Measurements from ENCODE around the gene SERPINB1.
"Not testable (repeated sequence)": the region's sequence is repeated elsewhere in the genome, so short reads cannot be mapped to it uniquely, and the experiment has no call there.

SERPINB1 gene

DNA sequence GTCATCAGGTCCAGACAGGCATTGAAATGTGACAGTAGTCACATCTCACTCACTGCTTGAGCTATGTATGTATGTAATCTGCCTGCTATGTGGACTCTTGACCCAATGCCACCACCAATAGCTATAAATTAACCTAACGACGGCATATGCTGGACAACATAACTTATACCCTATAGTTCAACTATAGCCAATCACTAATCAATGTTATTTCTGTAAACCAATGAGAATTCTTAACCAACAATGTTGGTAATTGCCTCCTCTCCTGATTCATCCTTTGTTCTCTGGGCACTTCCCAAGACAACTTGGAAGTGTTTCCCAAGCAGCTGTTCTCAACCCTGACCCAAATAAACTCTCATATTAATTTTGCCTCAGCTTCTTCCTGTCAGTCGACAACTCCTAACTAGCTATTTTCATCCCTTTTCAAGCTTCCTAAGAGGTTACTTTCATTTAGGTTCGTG lies 24.1 kb upstream of the SERPINB1 start:
- no peak for DNase-seq

DNA sequence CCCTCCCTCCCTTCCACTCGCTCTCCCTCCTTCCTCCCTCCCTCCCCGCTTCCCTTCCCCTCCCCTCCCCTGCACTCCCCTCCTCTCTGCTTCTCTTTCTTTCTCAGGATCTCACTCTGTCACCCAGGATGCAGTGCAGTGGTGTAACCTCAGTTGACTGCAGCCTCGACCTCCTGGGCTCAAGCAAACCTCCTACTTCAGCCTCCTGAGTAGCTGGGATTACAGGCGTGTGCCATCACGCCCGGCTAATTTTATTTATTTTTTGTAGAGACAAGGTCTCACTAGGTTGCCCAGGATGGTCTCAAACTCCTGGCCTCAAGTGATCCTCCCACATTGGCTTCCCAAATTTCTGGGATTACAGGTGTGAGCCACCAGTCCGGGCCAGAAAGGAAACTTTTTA lies 23.6 kb upstream of the SERPINB1 start:
- no peak for DNase-seq

DNA sequence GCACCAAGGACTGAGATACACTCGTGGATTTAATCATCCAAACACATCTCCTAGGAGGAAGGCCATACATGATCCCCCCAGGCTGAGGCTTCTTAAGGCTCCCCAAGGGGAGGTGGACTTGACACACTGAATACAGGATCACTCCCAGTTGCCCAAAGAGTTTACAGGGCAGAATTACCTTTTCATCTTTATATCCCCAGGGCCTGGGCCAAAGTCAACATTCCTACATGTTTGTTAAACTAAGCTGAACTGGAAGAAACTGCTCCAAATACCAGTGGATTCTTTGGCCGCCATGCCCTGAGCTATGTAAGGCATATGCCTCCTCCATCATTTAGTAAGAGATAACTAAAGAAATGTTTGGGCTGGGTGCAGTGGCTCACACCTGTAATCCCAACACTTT lies 22.2 kb upstream of the SERPINB1 start:
- no peak for DNase-seq

DNA sequence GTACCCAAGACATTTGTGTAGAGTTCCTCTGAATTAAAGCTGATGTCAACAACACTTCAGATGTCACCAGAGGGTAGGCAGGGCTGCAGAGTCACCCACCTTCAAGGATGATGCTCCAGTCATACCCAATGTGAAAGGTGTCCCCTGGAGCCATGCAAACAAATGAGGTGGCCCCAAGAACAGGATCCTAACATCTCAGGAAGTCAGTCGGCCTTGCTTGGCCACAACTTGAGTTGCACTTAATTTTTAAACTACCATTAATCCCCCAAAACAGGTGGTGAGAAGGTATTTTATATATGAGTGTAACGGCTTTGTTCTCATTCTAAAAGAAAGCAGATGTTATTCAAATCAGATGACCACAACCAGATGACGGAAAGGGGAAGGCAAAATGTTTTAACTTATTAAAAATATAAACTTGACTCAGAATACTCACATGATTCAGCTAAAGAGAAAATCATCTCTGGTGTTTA lies 21.1 kb upstream of the SERPINB1 start:
- DNase-seq, result no peak

DNA sequence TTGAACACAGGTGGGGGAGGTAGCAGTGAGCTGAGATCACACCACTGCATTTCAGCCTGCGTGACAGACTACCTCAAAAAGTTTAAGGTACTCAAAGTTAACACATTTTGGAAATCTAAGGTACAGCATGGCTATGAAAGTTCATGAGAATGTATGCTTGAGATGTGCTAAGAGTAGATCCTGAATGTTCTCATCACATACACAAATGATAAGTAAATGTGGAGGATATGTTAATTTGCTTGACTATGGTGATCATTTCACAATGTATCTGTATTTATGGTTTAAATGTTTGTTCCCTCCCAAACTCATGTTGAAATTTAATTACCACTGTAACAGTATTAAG lies 20.1 kb upstream of the SERPINB1 start:
- no peak for DNase-seq

DNA sequence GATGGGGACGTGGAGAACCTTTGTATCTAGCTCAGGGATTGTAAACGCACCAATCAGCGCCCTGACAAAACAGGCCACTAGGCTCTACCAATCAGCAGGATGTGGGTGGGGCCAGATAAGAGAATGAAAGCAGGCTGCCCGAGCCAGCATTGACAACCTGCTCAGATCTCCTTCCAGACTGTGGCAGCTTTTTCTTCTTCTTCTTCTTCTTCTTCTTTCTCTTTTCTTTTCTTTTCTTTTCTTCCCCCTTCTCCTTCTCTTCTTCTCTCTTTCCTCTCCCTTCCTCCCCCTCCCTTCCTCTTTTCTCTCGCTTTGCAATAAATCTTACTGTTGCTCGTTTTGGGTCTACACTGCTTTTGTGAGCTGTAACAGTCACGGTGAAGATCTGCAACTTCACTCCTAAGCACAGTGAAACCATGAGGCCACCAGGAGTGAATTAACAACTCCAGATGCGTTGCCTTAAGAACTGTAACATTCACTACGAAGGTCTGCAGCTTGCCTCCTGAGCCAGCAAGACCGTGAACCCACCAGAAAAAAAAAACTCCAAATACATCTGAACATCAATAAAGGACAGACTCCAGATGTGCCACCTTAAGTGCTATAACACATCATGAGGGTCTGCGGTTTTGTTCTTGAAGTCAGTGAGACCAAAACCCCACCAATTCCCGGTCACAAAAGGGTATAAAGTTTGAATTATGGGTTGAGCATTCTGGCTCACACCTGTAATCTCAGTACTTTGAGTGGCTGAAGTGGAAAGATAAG lies 19.6 kb upstream of the SERPINB1 start:
- DNase-seq, result no peak

DNA sequence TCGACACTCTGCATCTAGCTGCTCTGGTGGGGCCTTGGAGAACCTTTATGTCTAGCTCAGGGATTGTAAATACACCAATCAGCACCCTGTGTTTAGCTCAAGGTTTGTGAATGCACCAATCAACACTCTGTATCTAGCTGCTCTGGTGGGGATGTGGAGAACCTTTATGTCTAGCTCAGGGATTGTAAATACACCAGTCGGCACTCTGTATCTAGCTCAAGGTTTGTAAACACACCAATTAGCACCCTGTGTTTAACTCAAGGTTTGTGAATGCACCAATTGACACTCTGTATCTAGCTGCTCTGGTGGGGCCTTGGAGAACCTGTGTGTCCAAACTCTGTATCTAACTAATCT lies 19.0 kb upstream of the SERPINB1 start:
- not testable (repeated sequence) for DNase-seq

DNA sequence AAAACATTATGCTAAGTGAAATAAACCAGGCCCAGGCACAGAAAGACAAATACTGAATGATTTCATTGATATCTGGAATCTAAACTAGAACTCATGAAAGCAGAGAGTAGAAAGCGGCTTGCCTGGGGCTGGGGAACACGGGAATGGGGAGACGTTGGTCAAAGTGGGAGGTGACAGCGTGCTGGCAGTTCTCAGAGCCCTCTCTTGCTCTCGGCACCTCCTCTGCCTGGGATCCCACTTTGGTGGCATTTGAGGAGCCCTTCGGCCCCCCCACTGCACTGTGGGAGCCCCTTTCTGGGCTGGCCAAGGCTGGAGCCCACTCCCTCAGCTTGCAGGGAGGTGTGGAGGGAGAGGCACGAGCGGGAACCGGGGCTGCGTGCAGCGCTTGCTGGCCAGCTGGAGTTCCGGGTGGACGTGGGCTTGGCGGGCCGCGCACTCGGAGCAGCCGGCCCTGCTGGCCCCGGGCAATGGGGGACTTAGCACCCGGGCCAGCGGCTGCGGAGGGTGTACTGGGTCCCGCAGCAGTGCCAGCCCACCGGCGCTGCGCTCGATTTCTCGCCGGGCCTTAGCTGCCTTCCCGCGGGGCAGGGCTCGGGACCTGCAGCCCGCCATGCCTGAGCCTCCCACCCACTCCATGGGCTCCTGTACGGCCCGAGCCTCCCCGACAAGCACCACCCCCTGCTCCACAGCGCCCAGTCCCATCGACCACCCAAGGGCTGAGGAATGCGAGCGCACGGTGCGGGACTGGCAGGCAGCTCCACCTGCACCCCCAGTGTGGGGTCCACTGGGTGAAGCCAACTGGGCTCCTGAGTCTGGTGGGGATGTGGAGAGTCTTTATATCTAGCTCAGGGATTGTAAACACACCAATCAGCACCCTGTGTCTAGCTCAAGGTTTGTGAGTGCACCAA lies 18.4 kb upstream of the SERPINB1 start:
- not testable (repeated sequence) for DNase-seq

DNA sequence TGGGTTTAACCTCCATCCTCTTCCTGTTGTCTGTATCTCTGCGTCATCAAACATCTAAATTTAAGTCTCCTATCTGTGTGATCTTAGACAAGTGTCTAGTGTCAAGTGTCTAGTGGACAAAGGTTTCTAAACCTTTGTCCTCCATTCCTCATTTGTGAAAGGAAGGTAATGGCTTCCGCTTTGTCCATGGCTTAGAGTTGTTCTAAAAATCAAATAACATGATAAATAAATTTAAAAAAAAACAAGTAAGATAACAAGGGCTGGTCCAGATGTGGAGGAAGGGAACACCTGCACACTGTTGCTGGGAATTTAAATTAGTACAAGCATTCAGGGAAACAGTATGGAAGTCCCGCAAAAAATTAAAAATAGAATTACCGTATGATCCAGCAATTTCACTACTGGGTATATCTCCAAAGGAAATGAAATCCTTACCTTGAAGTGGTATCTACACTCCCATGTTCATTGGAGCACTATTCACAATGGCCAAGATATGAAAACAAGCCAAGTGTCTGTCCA lies 17.6 kb upstream of the SERPINB1 start:
- DNase-seq, result no peak

DNA sequence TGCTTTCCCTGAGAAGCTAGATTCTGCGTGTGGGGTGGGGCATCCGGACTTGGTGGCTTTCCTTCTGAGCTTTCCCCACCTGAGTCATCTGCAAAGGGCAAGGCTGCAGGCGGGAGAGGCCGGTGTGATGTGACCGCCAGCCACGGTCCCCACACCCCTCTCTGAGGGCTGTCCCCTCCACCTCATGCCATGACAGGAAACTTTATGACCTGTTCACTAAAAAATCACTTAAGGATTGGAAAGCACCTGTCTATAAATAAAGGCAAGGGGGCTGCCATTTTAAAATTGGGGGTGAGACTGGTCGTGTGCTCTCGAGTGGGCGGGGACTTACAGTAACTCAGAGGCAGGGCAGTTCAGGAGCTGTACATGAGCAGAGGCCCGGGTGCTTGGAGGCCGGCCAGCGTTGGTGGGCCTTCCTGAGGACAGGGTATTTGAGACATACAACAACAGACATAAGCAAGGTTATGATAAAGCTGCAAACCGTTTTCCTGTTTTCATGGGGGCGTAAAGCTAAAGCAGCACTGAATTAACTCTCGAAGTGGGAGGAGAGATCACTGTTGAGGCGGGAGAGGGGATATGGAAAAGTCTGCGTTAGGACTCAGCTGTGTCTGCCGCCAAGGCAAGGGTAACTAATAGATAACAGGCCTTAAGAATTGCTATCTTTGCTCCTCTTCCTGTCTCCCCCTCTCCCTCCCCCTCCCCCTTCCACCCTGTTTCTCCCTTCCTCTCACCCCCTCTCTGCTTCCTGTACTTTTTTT lies 16.1 kb upstream of the SERPINB1 start:
- DNase-seq, result peak; percentile 93

DNA sequence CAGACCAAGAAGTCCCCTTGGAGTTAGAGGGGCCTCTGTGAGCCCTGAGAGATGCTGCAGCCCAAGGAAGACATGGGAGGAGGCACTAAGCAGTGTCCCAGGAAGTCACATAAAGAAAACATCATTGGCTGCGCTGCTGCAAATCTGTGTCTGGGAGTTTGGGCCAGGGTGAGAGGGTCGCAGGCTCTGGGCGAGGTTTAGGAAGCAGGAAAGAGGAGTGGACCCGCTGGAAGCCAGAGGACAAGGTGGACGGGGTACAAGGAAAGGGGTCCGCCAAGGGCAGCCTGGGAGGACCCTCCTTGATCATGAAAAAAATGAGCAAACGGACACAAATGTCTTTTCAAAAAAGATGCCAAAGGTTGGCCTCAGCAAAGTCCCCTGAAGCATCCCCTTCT lies 15.5 kb upstream of the SERPINB1 start:
- no peak for DNase-seq

DNA sequence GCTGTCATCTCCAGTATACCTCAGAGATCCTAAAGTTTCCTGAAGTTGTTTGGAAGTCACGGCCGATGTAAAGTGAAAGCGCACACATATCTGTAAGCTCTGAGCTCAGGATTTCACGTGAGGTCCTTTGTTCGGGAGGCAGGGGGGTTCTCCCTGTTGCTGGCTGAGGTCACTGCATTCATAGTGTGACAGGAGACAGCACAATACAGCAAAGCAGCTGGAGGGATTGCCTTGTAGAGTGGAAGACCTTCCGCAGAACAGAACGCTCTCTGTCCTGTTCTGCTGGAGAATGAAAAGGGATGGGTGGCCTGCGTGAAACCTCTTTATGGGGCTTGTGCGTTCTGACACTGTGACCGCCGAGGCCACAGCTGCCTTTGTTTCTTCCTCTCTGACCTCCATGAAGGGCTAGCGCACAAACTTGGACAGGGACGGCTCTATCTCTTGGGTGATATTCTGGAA lies 13.4 kb upstream of the SERPINB1 start:
- no peak for DNase-seq

DNA sequence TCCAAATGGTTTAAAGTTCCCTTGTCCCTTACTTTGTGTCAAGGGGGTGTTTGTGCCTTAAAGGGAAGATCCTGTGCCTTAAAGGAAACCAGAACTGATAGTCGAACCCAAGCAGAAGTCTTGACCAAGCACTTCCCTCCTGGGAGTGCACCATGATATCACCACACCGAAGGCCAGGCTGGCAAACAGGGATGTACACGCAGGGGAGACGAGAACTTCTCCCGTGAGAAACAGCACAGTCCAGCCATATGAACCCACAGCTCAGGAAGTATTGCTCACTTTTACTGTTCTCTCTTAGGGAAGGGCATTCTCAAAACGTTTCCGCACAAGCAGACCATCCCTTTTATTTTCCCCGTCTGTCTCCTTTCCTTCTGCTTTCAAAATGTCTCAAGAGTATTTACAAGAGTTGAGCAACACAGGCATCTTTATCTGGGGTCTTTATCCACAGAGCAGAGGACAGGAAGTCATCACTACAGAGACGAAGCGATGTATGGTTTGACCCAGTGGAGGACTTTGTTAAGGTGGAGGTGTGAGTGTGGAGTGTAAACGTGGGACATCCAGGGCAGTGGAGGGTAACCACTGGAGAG lies 12.8 kb upstream of the SERPINB1 start:
- no peak for DNase-seq

DNA sequence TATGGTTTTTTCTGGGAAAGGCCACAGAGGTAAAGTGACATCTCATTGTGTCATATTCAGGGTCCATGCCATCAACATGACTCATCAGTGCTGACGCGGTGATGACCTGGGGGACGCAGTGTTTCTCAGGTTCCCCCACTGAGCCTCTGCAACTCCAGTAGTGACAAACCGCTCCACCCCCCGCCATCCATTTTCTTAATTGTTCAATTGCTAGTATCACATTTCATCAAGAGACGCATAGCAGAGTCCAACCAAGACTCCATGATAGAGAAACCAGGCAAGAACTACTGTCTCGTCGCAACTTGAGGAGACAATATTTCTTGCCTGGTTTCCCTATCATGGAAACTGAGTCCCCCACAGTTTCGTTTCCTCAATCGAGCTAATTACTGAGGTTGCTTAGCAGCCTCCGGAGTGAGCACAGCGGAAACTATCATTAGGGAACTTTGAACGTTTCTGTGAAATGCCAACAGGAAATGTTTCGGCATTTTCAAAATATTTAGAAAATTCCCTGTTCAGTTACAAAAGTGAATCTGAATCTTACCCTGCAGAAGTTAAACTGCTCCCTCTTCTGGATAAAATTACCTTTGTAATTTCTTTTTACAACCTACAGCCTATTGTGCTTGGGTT lies 12.2 kb upstream of the SERPINB1 start:
- peak; percentile 53 for DNase-seq

DNA sequence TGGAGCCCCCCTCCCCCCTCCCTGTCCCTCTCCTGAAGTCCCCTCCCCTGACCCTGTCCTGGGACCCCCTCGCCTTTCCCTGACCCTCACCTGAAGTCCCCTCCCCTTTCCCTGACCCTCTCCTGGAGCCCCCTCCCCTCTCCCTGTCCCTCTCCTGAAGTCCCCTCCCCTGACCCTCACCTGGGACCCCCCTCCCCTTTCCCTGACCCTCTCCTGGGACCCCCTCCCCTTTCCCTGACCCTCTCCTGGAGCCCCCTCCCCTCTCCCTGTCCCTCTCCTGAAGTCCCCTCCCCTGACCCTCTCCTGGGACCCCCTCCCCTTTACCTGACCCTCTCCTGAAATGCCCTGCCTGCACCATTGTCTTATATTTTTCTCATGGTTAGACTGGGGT lies 11.7 kb upstream of the SERPINB1 start:
- not testable (repeated sequence) for DNase-seq

DNA sequence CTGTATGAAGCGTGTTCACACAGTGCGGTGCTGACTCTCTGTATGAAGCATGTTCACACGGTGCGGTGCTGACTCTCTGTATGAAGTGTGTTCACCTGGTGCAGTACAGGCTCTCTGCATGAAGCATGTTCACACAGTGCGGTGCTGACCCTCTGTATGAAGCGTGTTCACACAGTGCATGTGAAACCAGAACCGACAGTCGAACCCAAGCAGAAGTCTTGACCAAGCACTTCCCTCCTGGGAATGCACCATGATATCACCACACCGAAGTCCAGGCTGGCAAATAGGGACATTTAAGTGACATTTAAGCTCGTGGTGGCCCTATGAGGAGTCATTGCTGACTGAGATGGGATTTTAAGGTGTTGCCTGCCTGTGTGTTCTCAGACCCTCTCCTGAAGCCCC lies 11.3 kb upstream of the SERPINB1 start:
- DNase-seq, result no peak

DNA sequence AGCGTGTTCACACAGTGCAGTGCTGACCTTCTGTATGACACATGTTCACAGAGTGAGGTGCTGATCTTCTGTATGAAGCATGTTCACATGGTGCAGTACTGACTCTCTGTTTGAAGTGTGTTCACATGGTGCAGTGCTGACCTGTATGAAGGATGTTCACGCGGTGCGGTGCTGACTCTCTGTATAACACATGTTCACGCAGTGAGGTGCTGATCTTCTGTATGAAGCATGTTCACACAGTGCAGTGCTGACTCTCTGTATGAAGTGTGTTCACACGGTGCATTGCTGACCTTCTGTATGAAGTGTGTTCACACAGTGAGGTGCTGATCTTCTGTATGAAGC lies 10.8 kb upstream of the SERPINB1 start:
- no peak for DNase-seq

DNA sequence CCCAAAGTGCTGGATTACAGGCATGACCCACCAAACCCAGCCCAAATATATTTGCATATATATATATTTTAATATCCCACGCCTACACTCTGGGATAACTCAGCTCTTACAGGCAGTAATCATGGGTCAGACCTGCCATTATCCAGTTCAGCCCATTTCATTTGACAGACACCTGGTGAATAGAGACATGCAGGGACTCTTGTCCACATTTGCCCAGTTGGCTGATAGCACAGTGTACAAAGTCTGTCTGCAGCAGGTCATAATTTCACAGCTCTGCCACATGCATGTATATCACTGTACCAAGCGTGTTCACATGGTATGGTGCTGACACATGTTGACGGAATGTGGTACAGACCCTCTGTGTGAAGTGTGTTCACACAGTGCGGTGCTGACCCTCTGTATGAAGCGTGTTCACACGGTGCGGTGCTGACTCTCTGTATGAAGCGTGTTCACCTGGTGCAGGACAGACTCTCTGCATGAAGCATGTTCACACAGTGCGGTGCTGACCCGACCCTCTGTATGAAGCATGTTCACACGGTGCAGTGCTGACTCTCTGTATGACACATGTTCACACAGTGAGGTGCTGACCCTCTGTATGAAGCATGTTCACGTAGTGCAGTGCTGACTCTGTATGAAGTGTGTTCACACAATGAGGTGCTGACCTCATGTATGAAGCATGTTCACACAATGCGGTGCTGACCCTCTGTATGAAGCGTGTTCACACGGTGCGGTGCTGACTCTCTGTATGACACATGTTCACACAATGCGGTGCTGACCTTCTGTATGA lies 10.3 kb upstream of the SERPINB1 start:
- DNase-seq, result no peak

DNA sequence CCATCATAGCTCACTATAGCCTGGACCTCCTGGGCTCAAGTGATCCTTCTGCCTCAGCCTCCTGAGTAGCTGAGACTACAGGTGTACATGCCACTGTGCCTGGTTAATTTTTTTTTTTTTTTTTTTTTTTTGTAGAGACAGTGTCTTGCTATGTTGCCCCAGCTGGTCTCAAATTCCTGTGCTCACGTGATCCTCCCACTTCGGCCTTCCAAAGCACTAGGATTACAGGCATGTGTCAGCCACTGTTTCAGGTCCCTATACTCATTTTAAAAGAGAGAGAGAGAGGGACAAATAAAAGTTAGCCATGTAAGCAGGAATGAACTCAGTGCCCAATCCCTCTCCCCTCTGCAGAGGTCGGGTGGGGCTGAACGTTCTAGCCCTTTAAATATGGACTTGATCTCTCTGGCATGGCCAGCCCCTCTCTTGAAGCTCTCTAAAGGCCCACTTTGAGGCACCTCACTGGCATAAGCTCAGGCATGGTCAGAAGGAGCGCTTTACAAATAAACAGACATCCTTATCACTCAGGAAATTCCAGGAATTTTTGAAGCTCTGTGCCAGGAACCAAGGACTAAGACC lies 9.0 kb upstream of the SERPINB1 start:
- DNase-seq, result no peak

DNA sequence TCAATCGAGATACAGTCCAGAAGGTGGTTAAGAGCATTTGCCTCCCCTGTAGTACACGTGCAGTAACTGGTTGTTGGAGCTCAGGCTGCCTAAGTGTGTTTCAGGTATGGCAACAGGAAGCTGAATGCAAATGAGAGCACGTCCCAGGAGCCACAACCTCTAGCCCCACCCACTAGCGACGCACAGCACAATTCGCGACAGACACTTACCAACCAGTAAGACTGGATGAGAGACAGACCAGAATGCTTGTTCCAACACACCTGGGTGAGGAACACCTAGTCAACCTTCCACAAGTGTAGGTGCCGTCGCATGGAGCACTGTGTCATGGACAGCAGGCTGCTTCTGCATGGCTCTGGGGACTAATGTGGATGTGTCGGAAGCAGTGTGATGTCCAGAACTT lies 7.2 kb upstream of the SERPINB1 start:
- no peak for DNase-seq

DNA sequence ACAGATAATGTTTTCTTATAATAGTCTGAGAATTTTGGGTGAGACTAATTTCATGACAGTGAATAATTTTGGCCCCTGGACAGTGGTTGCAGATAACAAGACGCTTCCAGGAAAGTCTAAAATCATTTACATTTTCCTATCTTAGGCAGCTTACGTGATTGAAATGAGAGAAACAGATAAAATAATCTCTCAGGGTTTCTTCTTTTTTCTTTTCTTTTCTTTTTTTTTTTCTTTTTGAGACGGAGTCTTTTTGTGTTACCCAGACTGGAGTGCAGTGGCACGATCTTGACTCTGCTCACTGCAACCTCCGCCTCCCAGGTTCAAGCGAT lies 4.2 kb upstream of the SERPINB1 start:
- DNase-seq, result no peak

All from hematopoietic multipotent progenitor cell treated with erythropoietin and hydrocortisone succinate and interleukin-3 and kit ligand, for 8 days (in vitro differentiated cells).